ENCODE data around the gene MED22. TPM values are rescaled to one million over a fixed set of nuclear protein-coding genes. Genes with fewer than 3 reads are reported as not detected.
"Not testable (repeated sequence)": the region's sequence is repeated elsewhere in the genome, so short reads cannot be mapped to it uniquely, and the experiment has no call there.

The MED22 gene
- polyA plus RNA-seq, 1 donor from 2014 or later: 26.7 TPM

- Mint-ChIP-seq H3K4me1 (no peaks in the 10 kb centered on the region), H3K4me3 (no peak overlapping the region), H3K27ac (no peak overlapping the region), H3K36me3 (no peaks in the 10 kb centered on the region), H3K27me3 (no peaks in the 10 kb centered on the region), H3K9me3 (no peaks in the 10 kb centered on the region)
Measured at GRCh38 chr9:133382507-133383141, 34.7 kb upstream of the MED22 start.

- Mint-ChIP-seq H3K9me3 (no peaks in the 10 kb centered on the region), H3K27me3 (no peaks in the 10 kb centered on the region), H3K4me1 (peaks cover 0 to 1% (median 0%) of the 10 kb centered on the region in 3 donors), H3K36me3 (no peaks in the 10 kb centered on the region), H3K4me3 (peak overlapping the region in 2 of 4 donors; percentile 4 to 37), H3K27ac (no peak overlapping the region)
Measured at GRCh38 chr9:133380734-133381133, 32.8 kb upstream of the MED22 start.

- Mint-ChIP-seq H3K4me3 (no peak overlapping the region), H3K9me3 (no peaks in the 10 kb centered on the region), H3K27me3 (no peaks in the 10 kb centered on the region), H3K36me3 (no peaks in the 10 kb centered on the region), H3K27ac (no peak overlapping the region), H3K4me1 (peaks cover 7 to 8% (median 7%) of the 10 kb centered on the region in 3 donors)
Measured at GRCh38 chr9:133379153-133380086, 31.5 kb upstream of the MED22 start.

- Mint-ChIP-seq H3K36me3 (no peaks in the 10 kb centered on the region), H3K27me3 (no peaks in the 10 kb centered on the region), H3K4me1 (peaks cover 8 to 12% (median 12%) of the 10 kb centered on the region in 3 donors), H3K27ac (peak overlapping the region in 1 of 3 donors; percentile 29), H3K4me3 (peak overlapping the region in 2 of 4 donors; percentile 46 to 74), H3K9me3 (no peaks in the 10 kb centered on the region)
Measured at GRCh38 chr9:133378408-133378962, 30.6 kb upstream of the MED22 start.

GRCh38 chr9:133377721-133378216 is 29.8 kb upstream of the MED22 start:
- Mint-ChIP-seq H3K4me1 (peaks cover 10 to 15% (median 14%) of the 10 kb centered on the region in 3 donors), H3K9me3 (no peaks in the 10 kb centered on the region), H3K4me3 (peak overlapping the region in 2 of 4 donors; percentile 76 to 81), H3K27ac (peak overlapping the region in 1 of 3 donors; percentile 29), H3K27me3 (no peaks in the 10 kb centered on the region), H3K36me3 (no peaks in the 10 kb centered on the region)

GRCh38 chr9:133377280-133377679 is 29.3 kb upstream of the MED22 start:
- Mint-ChIP-seq H3K4me3 (peak overlapping the region; percentile 52 to 83 (median 78)), H3K4me1 (peaks cover 15 to 19% (median 17%) of the 10 kb centered on the region in 3 donors)
- not testable (repeated sequence) for H3K27ac Mint-ChIP-seq, H3K9me3 Mint-ChIP-seq, H3K36me3 Mint-ChIP-seq, H3K27me3 Mint-ChIP-seq

- H3K36me3 Mint-ChIP-seq: no peaks in the 10 kb centered on the region
- no peaks in the 10 kb centered on the region for H3K9me3 Mint-ChIP-seq
- H3K27me3 Mint-ChIP-seq: no peaks in the 10 kb centered on the region
- peak within 1 kb of the TSS; percentile 88 to 98 (median 89) for H3K27ac Mint-ChIP-seq
- peak within 1 kb of the TSS; percentile 89 to 97 (median 94) for H3K4me3 Mint-ChIP-seq
- peaks cover 25 to 30% (median 27%) of the 10 kb centered on the region in 3 donors for H3K4me1 Mint-ChIP-seq
Measured at GRCh38 chr9:133375724-133376654, 28.1 kb upstream of the MED22 start, which contains the start of the genes STKLD1 and SURF4. Gene STKLD1, plus strand, starts transcription at chr9:133376366. Its CDS starts 108 bp downstream, at chr9:133376474. Gene SURF4, minus strand, starts transcription at chr9:133376060. Its CDS starts 91 bp downstream, at chr9:133375969.

- no peaks in the 10 kb centered on the region for H3K27me3 Mint-ChIP-seq
- peak overlapping the region; percentile 89 to 97 (median 94) for H3K4me3 Mint-ChIP-seq
- no peaks in the 10 kb centered on the region for H3K36me3 Mint-ChIP-seq
- H3K9me3 Mint-ChIP-seq: no peaks in the 10 kb centered on the region
- H3K4me1 Mint-ChIP-seq: peaks cover 33 to 37% (median 33%) of the 10 kb centered on the region in 3 donors
- H3K27ac Mint-ChIP-seq: peak overlapping the region; percentile 88 to 98 (median 89)
Measured at GRCh38 chr9:133375116-133375723, 27.3 kb upstream of the MED22 start.

GRCh38 chr9:133374612-133375115 is 26.7 kb upstream of the MED22 start:
- Mint-ChIP-seq H3K27ac (peak overlapping the region; percentile 88 to 98 (median 89)), H3K4me3 (peak overlapping the region; percentile 89 to 97 (median 94)), H3K36me3 (no peaks in the 10 kb centered on the region), H3K4me1 (peaks cover 33 to 42% (median 37%) of the 10 kb centered on the region in 3 donors), H3K27me3 (no peaks in the 10 kb centered on the region), H3K9me3 (no peaks in the 10 kb centered on the region)

GRCh38 chr9:133372144-133372543 is 24.2 kb upstream of the MED22 start:
- Mint-ChIP-seq H3K4me1 (peaks cover 39 to 51% (median 46%) of the 10 kb centered on the region in 3 donors), H3K4me3 (peak overlapping the region in 3 of 4 donors; percentile 10 to 49 (median 41)), H3K27me3 (no peaks in the 10 kb centered on the region), H3K27ac (peak overlapping the region in 1 of 3 donors; percentile 79), H3K36me3 (no peaks in the 10 kb centered on the region), H3K9me3 (no peaks in the 10 kb centered on the region)

GRCh38 chr9:133371261-133371711 is 23.4 kb upstream of the MED22 start:
- no peaks in the 10 kb centered on the region for H3K27me3 Mint-ChIP-seq
- no peaks in the 10 kb centered on the region for H3K36me3 Mint-ChIP-seq
- H3K4me1 Mint-ChIP-seq: peaks cover 39 to 51% (median 46%) of the 10 kb centered on the region in 3 donors
- H3K4me3 Mint-ChIP-seq: peak overlapping the region; percentile 22 to 88 (median 62)
- no peaks in the 10 kb centered on the region for H3K9me3 Mint-ChIP-seq
- peak overlapping the region; percentile 53 to 96 (median 91) for H3K27ac Mint-ChIP-seq

GRCh38 chr9:133370685-133371084 is 22.8 kb upstream of the MED22 start:
- Mint-ChIP-seq H3K4me1 (peaks cover 44 to 51% (median 46%) of the 10 kb centered on the region in 3 donors), H3K27ac (peak overlapping the region; percentile 53 to 96 (median 91)), H3K9me3 (no peaks in the 10 kb centered on the region), H3K27me3 (no peaks in the 10 kb centered on the region), H3K4me3 (peak overlapping the region in 3 of 4 donors; percentile 22 to 88 (median 41)), H3K36me3 (no peaks in the 10 kb centered on the region)

GRCh38 chr9:133369933-133370332 is 22.0 kb upstream of the MED22 start:
- no peaks in the 10 kb centered on the region for H3K27me3 Mint-ChIP-seq
- peak overlapping the region in 1 of 3 donors; percentile 73 for H3K27ac Mint-ChIP-seq
- peak overlapping the region in 2 of 4 donors; percentile 32 to 45 for H3K4me3 Mint-ChIP-seq
- H3K9me3 Mint-ChIP-seq: no peaks in the 10 kb centered on the region
- H3K36me3 Mint-ChIP-seq: no peaks in the 10 kb centered on the region
- peaks cover 42 to 49% (median 44%) of the 10 kb centered on the region in 3 donors for H3K4me1 Mint-ChIP-seq
